GM21528 (cell line): ENCODE data around the gene GPX2.

Experiments used
- ATAC-seq: cut with Tn5 transposase; IDR thresholded peaks from one replicate; pipeline ENCODE4 v1.9.1; 2021; ENCODE audit warnings: mild to moderate bottlenecking, moderate library complexity; ENCODE audit not compliant: unreplicated experiment, low FRiP score

Gene GPX2

GRCh38 chr14:64963611-64964010 is 21.1 kb upstream of the GPX2 start:
- ATAC-seq: no peak

DNA sequence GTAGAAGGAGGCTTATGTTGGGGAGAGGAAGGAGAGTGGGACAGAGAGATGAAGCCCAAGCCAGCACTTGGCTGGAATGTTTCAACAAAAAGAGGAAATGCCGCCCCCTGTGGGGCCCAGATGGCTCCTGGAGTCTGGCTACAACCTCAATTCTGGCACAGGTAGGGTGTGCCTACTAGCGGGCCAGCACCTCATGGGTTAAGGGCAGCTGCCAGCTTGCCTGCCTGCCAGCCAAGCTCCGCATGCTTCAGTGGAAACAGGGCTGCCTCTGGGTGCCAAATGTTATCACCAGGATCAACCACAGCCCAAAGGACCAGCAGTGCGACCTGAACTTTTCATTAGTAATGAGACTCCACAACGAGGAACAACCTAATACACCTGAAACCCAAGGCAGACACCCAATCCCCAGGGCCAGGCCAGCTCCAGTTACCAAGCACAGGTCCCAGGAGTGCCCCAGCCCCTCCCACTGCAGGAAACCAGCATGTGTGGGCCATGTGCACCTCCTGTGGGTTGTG is 18.3 kb upstream of the GPX2 start:
- no peak for ATAC-seq

DNA sequence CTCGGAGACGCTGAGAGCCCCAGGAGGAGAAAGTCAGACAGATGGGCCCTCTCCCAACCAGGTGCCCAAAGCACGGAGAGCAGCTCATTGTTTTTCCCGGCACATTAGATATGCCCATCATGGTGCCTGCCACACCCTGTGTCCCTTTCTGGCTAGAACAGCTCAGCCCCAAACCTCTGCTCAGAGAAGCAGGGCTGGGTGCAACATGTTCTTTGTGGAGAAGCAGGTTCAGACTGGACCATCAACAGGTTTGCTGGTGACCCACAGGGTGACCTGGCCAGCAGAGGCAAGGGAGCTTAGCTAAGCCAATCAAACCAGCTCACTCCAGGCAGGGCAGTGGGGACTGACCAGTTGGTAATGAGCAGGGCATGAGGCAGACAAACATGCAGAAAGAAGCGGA is 16.2 kb upstream of the GPX2 start:
- no peak for ATAC-seq

- ATAC-seq: no peak
Measured at GRCh38 chr14:64958201-64958600, 15.7 kb upstream of the GPX2 start.

DNA sequence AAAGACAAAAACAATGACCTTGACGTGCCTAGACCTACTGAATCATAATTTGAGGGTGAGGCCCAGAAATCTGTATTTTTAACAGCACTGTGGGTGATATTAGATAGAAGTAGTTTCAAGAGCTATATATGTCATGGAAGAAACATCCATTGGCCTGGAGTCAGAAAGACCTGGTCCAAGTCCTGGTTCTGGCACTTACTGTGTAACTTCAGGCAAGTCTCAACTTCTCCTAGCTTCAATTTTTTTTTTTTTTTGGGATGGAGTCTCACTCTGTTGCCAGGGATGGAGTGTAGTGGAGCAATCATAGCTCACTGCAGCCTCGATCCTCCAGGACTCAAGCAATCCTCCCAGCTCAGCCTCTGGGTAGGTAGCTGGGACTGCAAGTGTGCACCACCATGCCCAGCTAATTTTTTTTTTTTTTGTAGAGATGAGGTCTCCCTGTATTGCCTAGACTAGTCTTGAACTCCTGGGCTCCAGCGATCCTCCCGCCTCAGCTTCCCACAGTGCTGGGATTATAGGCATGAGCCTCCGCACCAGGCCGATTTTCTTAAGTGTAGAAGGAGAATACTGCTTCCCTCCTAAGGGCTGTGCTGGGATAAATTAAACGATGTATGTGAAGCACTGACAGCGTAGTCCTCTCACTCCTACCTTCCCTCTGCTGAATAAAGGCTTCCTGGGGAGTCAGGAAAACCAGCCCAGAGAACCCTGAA is 14.3 kb upstream of the GPX2 start:
- no peak for ATAC-seq

- ATAC-seq: no peak
Measured at GRCh38 chr14:64955297-64955696, 12.8 kb upstream of the GPX2 start.

DNA sequence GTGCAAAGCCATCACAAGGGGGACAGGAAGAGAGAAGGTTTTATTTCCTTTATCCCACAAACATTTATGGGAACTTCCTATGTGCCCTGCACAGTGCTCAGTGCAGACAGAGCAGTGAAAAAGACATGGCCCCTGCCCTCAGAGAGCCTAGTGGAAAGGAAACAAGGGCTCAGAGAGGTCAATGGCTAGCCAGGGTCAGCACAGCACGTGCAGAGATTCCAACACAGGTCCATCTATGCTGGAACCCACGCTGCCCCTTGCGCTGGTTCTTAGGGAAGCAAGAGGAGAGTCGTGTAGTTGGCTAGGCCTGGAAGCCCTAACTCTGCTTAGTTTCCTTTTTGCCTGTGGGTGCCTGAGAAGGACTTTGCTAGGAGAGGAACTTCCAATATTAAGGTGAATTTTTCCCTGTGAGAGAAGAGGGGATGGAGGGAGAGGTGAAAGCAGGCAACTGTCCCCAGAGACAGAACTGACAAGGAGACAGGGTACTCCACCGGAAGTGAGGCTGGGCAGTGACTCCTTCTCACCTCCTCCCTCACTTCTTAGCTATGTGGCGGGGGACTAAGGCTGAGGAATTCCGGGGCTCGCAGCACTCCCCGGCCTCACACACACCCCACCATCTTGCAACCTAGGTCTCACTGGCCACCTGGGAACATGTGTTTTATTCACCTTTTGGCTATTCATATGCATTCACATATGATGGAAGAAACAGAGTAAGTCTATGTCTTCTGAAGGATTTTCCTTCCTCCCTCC is 12.1 kb upstream of the GPX2 start:
- ATAC-seq: no peak

DNA sequence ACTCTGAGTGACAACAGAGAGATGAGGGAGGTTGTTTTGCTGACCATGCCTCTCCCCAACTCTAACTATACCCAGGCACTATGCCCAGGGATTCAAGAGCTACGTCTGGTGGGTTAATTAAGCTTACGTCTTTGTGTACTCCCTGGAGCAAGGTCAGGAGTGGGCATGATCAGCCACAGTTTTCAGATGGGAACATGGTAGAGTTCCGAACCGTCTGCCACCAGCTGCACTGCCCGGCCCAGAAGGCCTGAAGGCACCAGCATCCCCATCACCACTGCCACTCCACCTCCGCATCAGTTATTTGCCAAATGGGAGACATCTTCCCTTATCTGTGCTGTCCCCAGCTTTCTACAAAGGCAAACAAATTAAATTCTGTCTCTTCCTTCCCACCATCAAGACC is 11.1 kb upstream of the GPX2 start:
- no peak for ATAC-seq

GRCh38 chr14:64953310-64953654 is 10.7 kb upstream of the GPX2 start:
- ATAC-seq: no peak

- ATAC-seq: no peak
Measured at GRCh38 chr14:64952598-64953309, 10.2 kb upstream of the GPX2 start.

- no peak for ATAC-seq
Measured at GRCh38 chr14:64951724-64952123, 9.2 kb upstream of the GPX2 start.

DNA sequence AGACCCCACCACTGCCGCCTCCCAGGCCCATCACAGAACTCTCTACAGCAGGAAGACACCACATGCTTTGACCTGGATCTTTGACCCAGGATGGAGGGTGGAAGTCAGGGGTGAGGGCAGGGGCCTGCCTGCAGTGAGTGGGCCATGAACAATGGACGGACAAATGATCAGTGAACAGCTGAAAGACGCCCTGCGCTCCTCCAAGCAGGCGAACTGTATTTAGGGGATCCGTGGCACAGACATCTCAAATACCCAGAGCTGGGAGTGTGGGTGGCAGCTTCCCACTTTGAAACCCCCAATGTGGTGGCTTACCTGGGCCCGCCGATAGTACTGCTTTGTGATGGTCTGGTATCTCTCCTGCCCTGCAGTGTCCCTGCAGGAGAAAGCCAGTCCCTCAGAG is 8.7 kb upstream of the GPX2 start:
- no peak for ATAC-seq

GRCh38 chr14:64950889-64951288 is 8.3 kb upstream of the GPX2 start:
- ATAC-seq: no peak

DNA sequence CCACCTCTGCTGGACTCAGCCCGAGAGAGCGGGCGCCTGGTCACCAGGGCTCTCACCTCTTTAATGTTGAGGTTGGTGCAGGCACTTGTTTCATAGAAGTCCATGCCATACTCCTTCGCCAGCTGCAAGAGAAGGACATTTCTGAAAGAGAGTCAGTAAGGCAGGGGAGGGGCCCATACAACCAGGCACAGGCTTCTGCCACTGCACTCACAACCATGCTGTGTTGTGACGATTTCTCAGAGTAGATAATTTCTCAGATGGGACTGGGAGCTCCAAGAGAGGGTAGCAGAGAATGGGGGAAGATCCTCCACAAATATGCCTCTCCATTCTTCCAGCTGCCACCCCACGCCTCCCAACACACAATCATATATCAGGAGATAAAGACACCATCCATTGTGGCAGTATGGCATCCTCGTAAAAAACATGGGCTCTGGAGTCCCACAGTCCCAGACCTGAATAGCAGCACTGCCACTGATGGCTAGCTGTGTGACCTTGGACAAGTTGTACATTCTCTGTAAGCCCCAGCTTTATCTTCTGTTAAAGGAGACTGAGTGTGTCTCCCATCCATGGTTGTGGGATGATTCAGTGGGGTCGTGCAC is 6.2 kb upstream of the GPX2 start:
- no peak for ATAC-seq

DNA sequence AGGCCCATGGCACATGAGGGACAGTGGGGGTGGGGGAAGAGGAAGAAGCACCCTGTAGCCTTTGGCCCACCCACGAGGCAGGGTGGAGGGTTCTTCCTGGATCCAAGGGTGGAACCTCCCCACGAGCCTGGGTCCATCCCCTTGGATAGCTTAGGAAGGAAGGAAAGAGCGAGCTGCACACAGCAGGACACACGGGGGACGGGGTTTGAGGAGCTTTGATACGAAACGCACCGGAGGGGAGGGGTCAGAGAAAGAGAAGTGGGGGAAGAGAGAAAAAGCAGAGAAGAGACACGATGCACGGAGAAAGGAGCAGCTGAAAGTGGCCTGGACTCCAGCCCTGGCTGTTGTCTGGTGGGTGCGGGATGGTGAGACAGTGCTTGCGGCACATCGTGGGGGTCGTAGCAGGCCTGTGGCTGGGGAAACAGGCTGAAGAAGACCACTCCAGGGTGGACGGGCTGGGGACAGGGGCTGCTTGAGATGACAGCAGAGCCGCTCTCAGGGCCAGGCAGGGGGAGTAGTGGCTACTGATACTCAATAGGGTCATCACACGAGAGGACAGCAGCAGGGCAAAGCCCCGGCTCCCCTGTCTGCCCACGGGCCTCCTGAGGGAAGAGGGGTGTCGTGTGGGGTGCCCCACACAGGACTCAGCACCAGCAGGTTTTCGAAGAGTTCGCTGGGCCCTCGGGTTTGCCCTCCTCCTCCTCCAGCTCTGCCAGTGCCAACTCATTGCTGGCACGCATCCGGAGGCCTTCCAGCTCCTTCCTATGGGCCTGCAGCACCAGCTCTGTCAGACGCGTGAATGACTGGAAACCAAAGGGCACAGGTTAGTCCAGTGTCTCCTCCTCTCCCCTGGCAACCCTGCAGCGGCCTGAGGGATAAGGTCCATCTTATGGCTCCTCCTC is 5.4 kb upstream of the GPX2 start:
- ATAC-seq: no peak

- no peak for ATAC-seq
Measured at GRCh38 chr14:64946310-64947045, 3.9 kb upstream of the GPX2 start.

GRCh38 chr14:64945431-64946178 is 3.1 kb upstream of the GPX2 start:
- no peak for ATAC-seq

DNA sequence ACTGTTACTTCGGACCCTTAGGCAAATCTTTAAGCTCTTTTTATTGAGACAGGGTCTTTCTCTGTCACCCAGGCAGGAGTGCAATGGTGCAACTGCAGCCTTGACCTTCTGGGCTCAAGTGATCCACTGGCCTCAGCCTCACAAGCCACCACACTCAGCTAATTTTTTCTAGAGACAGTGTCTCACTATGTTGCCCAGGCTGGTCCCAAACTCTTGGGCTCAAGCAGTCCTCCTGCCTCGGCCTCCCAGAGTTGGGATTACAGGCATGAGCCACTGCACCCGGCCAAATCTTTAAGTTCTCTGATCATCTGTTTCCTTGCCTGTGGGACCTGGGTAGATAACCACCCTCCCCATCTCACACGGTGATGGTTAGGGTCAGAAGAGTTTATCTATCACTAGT is 2.3 kb upstream of the GPX2 start:
- ATAC-seq: no peak

GRCh38 chr14:64944041-64944440 is 1.5 kb upstream of the GPX2 start:
- ATAC-seq: no peak
